Nucleus accumbens (tissue), 56 donors: ENCODE results near the gene PRM1.
A peak's percentile ranks its signal among the peaks of the same experiment; 100 is the strongest.

Experiments used
- DNase-seq, 56 donors: peaks; one replicate each; lab custom pipeline; 2025; lab: John Stamatoyannopoulos, UW

The PRM1 gene

GRCh38 chr16:11276143-11276895, 4.8 kb downstream of the PRM1 start, which contains the start of gene PRM2:
PRM2 (minus strand) TSS chr16:11276480; CDS start chr16:11276370, 110 bp downstream.
- DNase-seq = no peak

- DNase-seq = no peak
Observed at GRCh38 chr16:11274964-11275363, 6.2 kb downstream of the PRM1 start.

DNA sequence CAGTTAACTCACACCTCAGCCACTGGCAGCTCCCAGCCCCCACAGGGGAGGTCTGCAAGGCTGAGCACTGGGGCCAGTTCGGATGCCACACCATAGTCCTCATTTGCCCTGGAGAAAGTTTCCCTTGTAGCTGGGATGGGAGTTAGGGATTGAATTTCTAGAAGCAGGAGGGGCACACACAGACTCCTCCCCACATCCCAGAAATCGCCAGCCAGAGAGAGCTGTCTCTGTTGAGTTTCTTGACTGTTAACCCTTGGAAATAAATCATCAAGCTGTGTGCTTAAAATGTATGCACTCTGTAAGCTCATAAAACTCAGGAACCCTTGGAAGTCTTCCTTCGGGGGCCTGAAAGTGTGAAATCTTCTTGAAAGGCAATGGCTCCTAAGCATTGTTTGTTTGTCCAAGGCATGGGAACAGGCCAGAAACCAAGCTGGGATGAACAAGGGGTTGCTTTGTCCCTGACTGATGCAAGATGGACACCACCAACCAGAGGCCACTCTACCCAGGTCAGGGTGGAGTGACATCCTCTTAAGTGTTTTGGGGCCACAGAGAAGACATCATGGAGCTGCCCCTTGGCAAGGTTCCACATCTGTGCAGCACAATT, 7.3 kb downstream of the PRM1 start:
- DNase-seq = no peak

- no peak for DNase-seq
Observed at GRCh38 chr16:11272921-11273720, 8.0 kb downstream of the PRM1 start, which contains the start of gene PRM3. PRM3 (minus strand) TSS chr16:11273629; CDS start chr16:11273595, 34 bp downstream.

DNA sequence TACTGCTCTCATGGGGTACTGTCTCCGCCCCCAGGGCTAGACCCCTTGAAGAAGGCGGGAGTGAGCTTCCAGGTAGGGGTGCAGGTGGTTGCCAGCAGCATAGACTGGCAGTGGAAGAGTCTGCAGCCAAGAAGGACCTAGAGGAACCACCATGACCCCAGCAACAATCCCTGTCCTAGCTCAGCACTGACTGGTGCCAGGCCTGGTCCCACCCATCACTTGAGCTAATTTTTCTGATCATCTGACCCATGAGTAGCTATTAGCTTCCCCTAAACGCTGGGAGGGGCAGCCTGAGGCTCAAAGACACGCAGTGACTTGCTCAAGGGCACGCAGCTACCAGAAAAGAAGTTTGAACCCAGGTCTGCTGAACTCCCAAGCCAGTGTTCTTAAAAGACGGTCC, 8.6 kb downstream of the PRM1 start:
- DNase-seq = no peak

- no peak for DNase-seq
Observed at GRCh38 chr16:11271610-11272009, 9.5 kb downstream of the PRM1 start.

GRCh38 chr16:11270602-11271162, 10.4 kb downstream of the PRM1 start:
- DNase-seq = no peak

- no peak for DNase-seq
Observed at GRCh38 chr16:11268921-11269375, 12.2 kb downstream of the PRM1 start, which contains the start of gene TNP2. TNP2 (minus strand) TSS chr16:11269325; CDS start chr16:11269262, 63 bp downstream.

- DNase-seq = no peak
Observed at GRCh38 chr16:11265124-11265523, 16.0 kb downstream of the PRM1 start.

- DNase-seq = no peak
Observed at GRCh38 chr16:11264155-11264832, 16.8 kb downstream of the PRM1 start.

GRCh38 chr16:11263737-11264136, 17.4 kb downstream of the PRM1 start:
- no peak for DNase-seq

- DNase-seq = no peak
Observed at GRCh38 chr16:11262915-11263314, 18.2 kb downstream of the PRM1 start.

- no peak for DNase-seq
Observed at GRCh38 chr16:11260596-11260966, 20.5 kb downstream of the PRM1 start.

GRCh38 chr16:11259655-11260595, 21.2 kb downstream of the PRM1 start:
- DNase-seq = no peak

- DNase-seq = peak in 51 of 56 donors; percentile 7 to 78 (median 42)
Observed at GRCh38 chr16:11258553-11259492, 22.3 kb downstream of the PRM1 start.

DNA sequence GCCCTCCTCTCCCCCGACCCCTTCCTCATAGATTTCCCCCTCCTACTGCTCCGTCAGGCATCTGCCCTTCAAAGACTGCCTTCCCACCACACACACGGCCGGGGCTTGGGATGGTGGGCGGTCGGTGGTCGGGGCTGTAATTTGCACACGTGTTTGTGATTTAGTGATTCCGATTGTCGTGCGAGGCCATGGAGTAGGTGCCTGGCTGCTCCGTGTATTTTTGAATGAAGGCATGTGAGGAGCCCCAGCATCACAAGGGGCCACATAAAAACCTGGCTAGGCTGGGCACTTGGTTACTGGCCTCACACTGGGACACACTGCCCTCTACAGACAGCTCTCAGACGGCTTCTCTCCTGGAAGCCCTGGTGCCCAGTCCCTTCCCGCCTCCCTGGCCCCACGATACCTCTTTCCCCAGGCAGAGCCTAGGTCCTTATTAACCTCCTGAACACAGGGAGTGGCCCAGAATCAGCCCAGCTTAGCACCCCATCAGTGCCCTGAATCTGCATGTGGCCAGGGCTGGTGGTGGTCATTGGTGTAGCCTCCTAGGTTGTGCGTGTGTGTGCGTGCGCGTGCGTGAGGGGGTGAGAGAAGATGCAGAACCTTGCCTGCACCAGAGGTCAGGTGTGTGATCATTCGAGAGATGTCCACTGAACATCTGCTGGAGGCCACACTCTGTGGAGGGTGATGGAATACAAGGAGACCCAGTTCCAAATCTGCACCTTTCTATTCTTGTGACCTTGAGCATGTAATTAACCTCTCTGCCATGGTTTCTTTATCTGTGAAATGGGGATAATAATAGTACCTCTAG, 23.8 kb downstream of the PRM1 start:
- DNase-seq = peak in 51 of 56 donors; percentile 12 to 79 (median 49)

- DNase-seq = peak in 22 of 56 donors; percentile 24 to 59 (median 36)
Observed at GRCh38 chr16:11256661-11257130, 24.4 kb downstream of the PRM1 start.
